Breast epithelium (tissue), 3 donors: ENCODE results near the gene HNRNPF.

Experiments used
- POLR2A ChIP-seq: fragments of 450-650 bp; IDR thresholded peaks from one replicate; pipeline ENCODE4 v1.6.1; 2016; ENCODE audit warnings: antibody characterized with exemption, mild to moderate bottlenecking, moderate library complexity
- POLR2AphosphoS5 ChIP-seq, 3 donors: sonication (generic); formaldehyde crosslinking; IDR thresholded peaks; one replicate each; pipeline ENCODE4 v1.6.1; 2017; ENCODE audit warnings: antibody characterized with exemption in 3 of 3
- TF ChIP-seq, protein P1 (sequence below), 3 donors: fragments of 450-650 bp; IDR thresholded peaks; one replicate each; pipeline ENCODE4 v1.5.1; 2016 to 2017; ENCODE audit warnings: antibody characterized with exemption in 3 of 3, mild to moderate bottlenecking in 3 of 3, moderate library complexity in 3 of 3

DNA sequence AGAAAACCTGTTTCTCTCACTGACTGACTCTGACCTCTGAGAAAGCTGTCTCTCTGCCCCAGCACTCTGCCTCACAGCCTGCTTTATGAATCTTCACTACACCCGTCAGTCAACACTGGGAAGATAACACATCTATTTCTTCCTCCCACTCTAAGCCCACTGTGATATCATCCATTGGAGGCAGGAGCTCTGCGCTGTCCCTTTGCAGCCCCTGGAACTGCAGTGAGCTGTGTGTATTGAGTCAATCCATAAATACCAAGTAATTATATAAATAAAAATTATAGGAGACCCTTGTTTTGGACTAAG lies 54.7 kb downstream of the HNRNPF start:
- TF ChIP-seq, protein P1, sequence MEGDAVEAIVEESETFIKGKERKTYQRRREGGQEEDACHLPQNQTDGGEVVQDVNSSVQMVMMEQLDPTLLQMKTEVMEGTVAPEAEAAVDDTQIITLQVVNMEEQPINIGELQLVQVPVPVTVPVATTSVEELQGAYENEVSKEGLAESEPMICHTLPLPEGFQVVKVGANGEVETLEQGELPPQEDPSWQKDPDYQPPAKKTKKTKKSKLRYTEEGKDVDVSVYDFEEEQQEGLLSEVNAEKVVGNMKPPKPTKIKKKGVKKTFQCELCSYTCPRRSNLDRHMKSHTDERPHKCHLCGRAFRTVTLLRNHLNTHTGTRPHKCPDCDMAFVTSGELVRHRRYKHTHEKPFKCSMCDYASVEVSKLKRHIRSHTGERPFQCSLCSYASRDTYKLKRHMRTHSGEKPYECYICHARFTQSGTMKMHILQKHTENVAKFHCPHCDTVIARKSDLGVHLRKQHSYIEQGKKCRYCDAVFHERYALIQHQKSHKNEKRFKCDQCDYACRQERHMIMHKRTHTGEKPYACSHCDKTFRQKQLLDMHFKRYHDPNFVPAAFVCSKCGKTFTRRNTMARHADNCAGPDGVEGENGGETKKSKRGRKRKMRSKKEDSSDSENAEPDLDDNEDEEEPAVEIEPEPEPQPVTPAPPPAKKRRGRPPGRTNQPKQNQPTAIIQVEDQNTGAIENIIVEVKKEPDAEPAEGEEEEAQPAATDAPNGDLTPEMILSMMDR (IDR thresholded peaks at IDR 0.05) = no peak
- TF ChIP-seq POLR2A = no peak
- no peak for TF ChIP-seq POLR2AphosphoS5 (IDR thresholded peaks at IDR 0.05)
